Activated T-cell treated with anti-CD3 and anti-CD28 coated beads for 48 hours (primary cell): ENCODE data around the gene HM13.
"Not testable (repeated sequence)": the region's sequence is repeated elsewhere in the genome, so short reads cannot be mapped to it uniquely, and the experiment has no call there.

Experiments
- DNase-seq: peaks from one replicate; pipeline ENCODE4 v3.0.0-alpha.2; 2020; ENCODE audit warnings: low read depth

Gene HM13

GRCh38 chr20:31590717-31591225 lies 76.5 kb downstream of the HM13 start:
- DNase-seq, result no peak

- peak; percentile 41 for DNase-seq
These were observed 79.2 kb downstream of the HM13 start for GRCh38 chr20:31593221-31594001.

GRCh38 chr20:31594002-31594557 lies 79.8 kb downstream of the HM13 start:
- no peak for DNase-seq

- DNase-seq, result no peak
These were observed 80.5 kb downstream of the HM13 start for GRCh38 chr20:31594558-31595379.

- DNase-seq, result no peak
These were observed 81.1 kb downstream of the HM13 start for GRCh38 chr20:31595380-31595653.

GRCh38 chr20:31595654-31596411 lies 81.6 kb downstream of the HM13 start:
- no peak for DNase-seq

- not testable (repeated sequence) for DNase-seq
These were observed 82.1 kb downstream of the HM13 start for GRCh38 chr20:31596412-31596715.

- DNase-seq, result no peak
These were observed 82.7 kb downstream of the HM13 start for GRCh38 chr20:31596831-31597480.

- no peak for DNase-seq
These were observed 83.2 kb downstream of the HM13 start for GRCh38 chr20:31597481-31597855.

- DNase-seq, result no peak
These were observed 88.2 kb downstream of the HM13 start for GRCh38 chr20:31602431-31602778.

GRCh38 chr20:31602779-31603441 lies 88.7 kb downstream of the HM13 start:
- peak; percentile 46 for DNase-seq

GRCh38 chr20:31603822-31604566 lies 89.8 kb downstream of the HM13 start:
- DNase-seq, result peak; percentile 73

GRCh38 chr20:31604567-31605030 lies 90.4 kb downstream of the HM13 start:
- DNase-seq, result no peak

- DNase-seq, result peak; percentile 82
These were observed 91.0 kb downstream of the HM13 start, which contains the start of gene ID1 for GRCh38 chr20:31605031-31605901. Gene ID1 (plus strand): TSS chr20:31605289. CDS start chr20:31605388, 99 bp downstream.

- DNase-seq, result no peak
These were observed 91.9 kb downstream of the HM13 start for GRCh38 chr20:31605902-31606803.

GRCh38 chr20:31606804-31607639 lies 92.8 kb downstream of the HM13 start:
- no peak for DNase-seq

- DNase-seq, result no peak
These were observed 93.5 kb downstream of the HM13 start for GRCh38 chr20:31607640-31608250.
